SK-N-SH (cell line): ENCODE data around the gene MAD1L1.

Experiments
- CTCF ChIP-seq: fragments of 200-600 bp; sonication (generic); IDR thresholded peaks from 2 replicates; pipeline ENCODE4 v1.6.1; 2017; ENCODE audit warnings: antibody characterized with exemption, mild to moderate bottlenecking, moderate library complexity
- EP300 ChIP-seq, 2 experiments: IDR thresholded peaks; 2 replicates each; pipeline versions ENCODE4 v1.4.0 to v1.6.1; 2012; ENCODE audit warnings: borderline replicate concordance in 1 of 2, low read depth in 1 of 2, low read length in 1 of 2
- EZH2phosphoT487 ChIP-seq: fragments of 200-600 bp; sonication (generic); IDR thresholded peaks from 2 replicates; pipeline ENCODE4 v1.6.1; 2017; ENCODE audit warnings: low read depth, mixed run types, mild to moderate bottlenecking, antibody characterized with exemption, moderate library complexity, borderline replicate concordance
- FOXJ3 ChIP-seq: sonication (generic); formaldehyde crosslinking; IDR thresholded peaks from 2 replicates; pipeline ENCODE4 v1.5.1; 2020; ENCODE audit warnings: mild to moderate bottlenecking, missing genetic modification reagents
- FOXM1 ChIP-seq: IDR thresholded peaks from 2 replicates; pipeline ENCODE4 v1.4.0; 2012; ENCODE audit warnings: low read depth, mild to moderate bottlenecking
- MAX ChIP-seq: IDR thresholded peaks from 2 replicates; pipeline ENCODE4 v1.4.0; 2012; ENCODE audit warnings: low read depth
- NRF1 ChIP-seq: IDR thresholded peaks from 2 replicates; pipeline ENCODE4 v1.6.1; 2012; ENCODE audit warnings: low read depth, mild to moderate bottlenecking, low read length
- POLR2AphosphoS5 ChIP-seq: IDR thresholded peaks from 2 replicates; pipeline ENCODE4 v1.6.1; 2012; ENCODE audit warnings: low read depth, low read length
- RAD21 ChIP-seq: IDR thresholded peaks from 2 replicates; pipeline ENCODE4 v1.6.1; 2012; ENCODE audit warnings: mild to moderate bottlenecking, low read length
- TAF1 ChIP-seq: IDR thresholded peaks from 2 replicates; pipeline ENCODE4 v1.6.1; 2012; ENCODE audit warnings: low read depth, mild to moderate bottlenecking, low read length, moderate library complexity, borderline replicate concordance
- YY1 ChIP-seq: IDR thresholded peaks from 2 replicates; pipeline ENCODE4 v1.4.0; 2012; ENCODE audit warnings: low read depth, mild to moderate bottlenecking

DNA sequence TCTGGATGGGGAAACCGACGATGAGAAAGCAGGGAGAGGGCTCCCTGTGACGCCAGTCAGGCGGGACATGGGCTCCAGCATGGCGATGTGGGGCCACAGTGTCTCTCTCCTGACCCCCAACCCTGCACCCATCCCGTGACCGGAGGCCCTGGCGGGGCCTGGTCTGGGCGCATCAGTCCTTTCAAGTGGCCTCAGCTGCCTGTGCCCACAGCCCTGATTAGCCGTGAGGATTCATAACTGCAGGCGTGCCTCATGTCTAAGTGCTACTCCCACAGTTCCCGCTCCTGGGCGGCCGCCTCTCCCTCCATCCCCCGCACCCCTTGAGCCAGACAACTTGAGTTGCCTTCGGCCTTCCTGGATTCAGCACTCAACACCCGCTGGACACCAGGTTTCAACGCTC is 321.9 kb downstream of the MAD1L1 start:
- TF ChIP-seq POLR2AphosphoS5: no peak
- TF ChIP-seq EZH2phosphoT487: no peak
- no peak for TF ChIP-seq CTCF
- TF ChIP-seq FOXJ3: no peak
- no peak for TF ChIP-seq EP300 (IDR thresholded peaks at IDR 0.05; ENCODE audit: borderline replicate concordance in 1 of 2, low read depth in 1 of 2, low read length in 1 of 2)
- no peak for TF ChIP-seq YY1
- TF ChIP-seq RAD21: no peak
- TF ChIP-seq MAX: no peak
- TF ChIP-seq NRF1: no peak
- no peak for TF ChIP-seq TAF1
- no peak for TF ChIP-seq FOXM1
